ENCODE measurements around the gene PAX5. TPM values are rescaled to one million over a fixed set of nuclear protein-coding genes. Genes with fewer than 3 reads are reported as not detected.

Gene PAX5
- polyA plus RNA-seq, 3 donors: 0.03 to 0.15 TPM; not detected in 1

- Mint-ChIP-seq H3K9me3 (no peaks in the 10 kb centered on the region), H3K4me1 (no peaks in the 10 kb centered on the region), H3K36me3 (no peaks in the 10 kb centered on the region), H3K4me3 (no peak overlapping the region), H3K27ac (no peak overlapping the region), H3K27me3 (ENCODE audit: low read depth in 3 of 3) (peaks cover 2 to 10% (median 3%) of the 10 kb centered on the region in 3 donors)
- 84% methylated on average over 5 of the region's 7 CpGs for WGBS (ENCODE audit: insufficient coverage)
- H3K9ac ChIP-seq (ENCODE audit: insufficient read depth, low read length, poor library complexity, severe bottlenecking): no peak overlapping the region
- no peak overlapping the region for H2AFZ ChIP-seq (ENCODE audit: insufficient read depth, low read depth, low read length, poor library complexity, severe bottlenecking)
- no peaks in the 10 kb centered on the region for H3K79me2 ChIP-seq (ENCODE audit: insufficient read depth, low read length)
- H3K27ac ChIP-seq (ENCODE audit: low read depth in 1 of 2, low read length in 2 of 2): no peak overlapping the region
- H3K9me3 ChIP-seq (replicated peaks in 1 of 2; ENCODE audit: control insufficient read depth in 1 of 2, insufficient read depth in 1 of 2, low read length in 2 of 2): no peaks in the 10 kb centered on the region
- no peak for DNase-seq
- intact Hi-C loops (cut with micrococcal nuclease): no loop called here
- no peaks in the 10 kb centered on the region for H4K20me1 ChIP-seq (ENCODE audit: insufficient read depth, low read length)
- H3K4me3 ChIP-seq (replicated peaks in 1 of 3; ENCODE audit: low read depth in 2 of 3, low read length in 3 of 3): no peak overlapping the region
- H3K4me2 ChIP-seq (replicated peaks; ENCODE audit: extremely low read depth, low read length, poor library complexity, severe bottlenecking): no peak overlapping the region
- TF ChIP-seq, protein P1, sequence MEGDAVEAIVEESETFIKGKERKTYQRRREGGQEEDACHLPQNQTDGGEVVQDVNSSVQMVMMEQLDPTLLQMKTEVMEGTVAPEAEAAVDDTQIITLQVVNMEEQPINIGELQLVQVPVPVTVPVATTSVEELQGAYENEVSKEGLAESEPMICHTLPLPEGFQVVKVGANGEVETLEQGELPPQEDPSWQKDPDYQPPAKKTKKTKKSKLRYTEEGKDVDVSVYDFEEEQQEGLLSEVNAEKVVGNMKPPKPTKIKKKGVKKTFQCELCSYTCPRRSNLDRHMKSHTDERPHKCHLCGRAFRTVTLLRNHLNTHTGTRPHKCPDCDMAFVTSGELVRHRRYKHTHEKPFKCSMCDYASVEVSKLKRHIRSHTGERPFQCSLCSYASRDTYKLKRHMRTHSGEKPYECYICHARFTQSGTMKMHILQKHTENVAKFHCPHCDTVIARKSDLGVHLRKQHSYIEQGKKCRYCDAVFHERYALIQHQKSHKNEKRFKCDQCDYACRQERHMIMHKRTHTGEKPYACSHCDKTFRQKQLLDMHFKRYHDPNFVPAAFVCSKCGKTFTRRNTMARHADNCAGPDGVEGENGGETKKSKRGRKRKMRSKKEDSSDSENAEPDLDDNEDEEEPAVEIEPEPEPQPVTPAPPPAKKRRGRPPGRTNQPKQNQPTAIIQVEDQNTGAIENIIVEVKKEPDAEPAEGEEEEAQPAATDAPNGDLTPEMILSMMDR (IDR thresholded peaks at IDR 0.05): no peak
- no peaks in the 10 kb centered on the region for H3K36me3 ChIP-seq (replicated peaks in 1 of 2; ENCODE audit: control insufficient read depth in 1 of 2, insufficient read depth in 2 of 2, low read length in 2 of 2)
- no peaks in the 10 kb centered on the region for H3K4me1 ChIP-seq (ENCODE audit: control insufficient read depth in 1 of 2, insufficient read depth in 2 of 2, low read length in 2 of 2)
- no peaks in the 10 kb centered on the region for H3K27me3 ChIP-seq (ENCODE audit: control insufficient read depth in 2 of 2, insufficient read depth in 2 of 2, low read length in 2 of 2)
Observed at GRCh38 chr9:36968574-36969215, 65.4 kb downstream of the PAX5 start.

DNA sequence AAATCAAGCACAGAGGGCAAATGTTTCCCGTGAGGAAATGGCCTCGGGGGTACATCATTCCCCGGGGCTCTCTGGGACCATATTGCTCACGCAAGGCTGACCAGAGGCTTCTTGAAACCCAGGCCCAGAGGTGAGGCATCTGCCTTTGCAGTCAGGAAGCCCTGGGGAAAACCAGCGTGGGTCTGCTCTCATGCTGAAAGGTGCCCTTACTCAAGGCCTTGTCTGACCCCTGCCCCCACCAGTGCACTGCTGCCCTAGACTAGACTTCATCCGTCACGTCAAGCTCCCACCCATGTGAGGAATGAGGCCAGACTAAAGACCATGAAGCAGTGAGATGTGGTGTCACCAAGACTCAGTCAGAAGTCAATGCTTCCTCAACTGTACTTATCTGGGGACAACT lies 66.1 kb downstream of the PAX5 start:
- no peaks in the 10 kb centered on the region for H3K36me3 ChIP-seq (replicated peaks in 1 of 2; ENCODE audit: control insufficient read depth in 1 of 2, insufficient read depth in 2 of 2, low read length in 2 of 2)
- H3K9me3 ChIP-seq (replicated peaks in 1 of 2; ENCODE audit: control insufficient read depth in 1 of 2, insufficient read depth in 1 of 2, low read length in 2 of 2): no peaks in the 10 kb centered on the region
- no peak for DNase-seq
- Mint-ChIP-seq H3K27me3 (ENCODE audit: low read depth in 3 of 3) (peaks cover 2 to 10% (median 3%) of the 10 kb centered on the region in 3 donors), H3K36me3 (no peaks in the 10 kb centered on the region), H3K9me3 (no peaks in the 10 kb centered on the region), H3K27ac (no peak overlapping the region), H3K4me3 (no peak overlapping the region), H3K4me1 (no peaks in the 10 kb centered on the region)
- H3K4me3 ChIP-seq (replicated peaks in 1 of 3; ENCODE audit: low read depth in 2 of 3, low read length in 3 of 3): no peak overlapping the region
- H3K27ac ChIP-seq (ENCODE audit: low read depth in 1 of 2, low read length in 2 of 2): no peak overlapping the region
- H3K4me2 ChIP-seq (replicated peaks; ENCODE audit: extremely low read depth, low read length, poor library complexity, severe bottlenecking): no peak overlapping the region
- whole genome bisulfite sequencing (ENCODE audit: insufficient coverage): 89% methylated on average over 7 of the region's 7 CpGs
- H3K27me3 ChIP-seq (ENCODE audit: control insufficient read depth in 2 of 2, insufficient read depth in 2 of 2, low read length in 2 of 2): no peaks in the 10 kb centered on the region
- no peak overlapping the region for H3K9ac ChIP-seq (ENCODE audit: insufficient read depth, low read length, poor library complexity, severe bottlenecking)
- no peak overlapping the region for H2AFZ ChIP-seq (ENCODE audit: insufficient read depth, low read depth, low read length, poor library complexity, severe bottlenecking)
- H4K20me1 ChIP-seq (ENCODE audit: insufficient read depth, low read length): no peaks in the 10 kb centered on the region
- TF ChIP-seq, protein P1 (IDR thresholded peaks at IDR 0.05): no peak
- H3K79me2 ChIP-seq (ENCODE audit: insufficient read depth, low read length): no peaks in the 10 kb centered on the region
- H3K4me1 ChIP-seq (ENCODE audit: control insufficient read depth in 1 of 2, insufficient read depth in 2 of 2, low read length in 2 of 2): no peaks in the 10 kb centered on the region
- intact Hi-C loops (cut with micrococcal nuclease): no loop called here
